H1 (cell line): ENCODE results near the gene RIOK3. TPM values are rescaled to one million over a fixed set of nuclear protein-coding genes. Genes with fewer than 3 reads are reported as not detected.
A peak's percentile ranks its signal among the peaks of the same experiment; 100 is the strongest.

ENCODE experiments used
- CTCF ChIA-PET: fragments of 300-600 bp; sonication (Branson Sonifier 250); formaldehyde crosslinking; loops from one replicate; lab custom pipeline; 2021; ENCODE audit not compliant: partially characterized antibody; lab: Charles Lee
- POLR2A ChIA-PET: fragments of 300-600 bp; sonication (Branson Sonifier 250); formaldehyde crosslinking; loops from one replicate; lab custom pipeline; 2021; ENCODE audit warnings: inconsistent platforms; ENCODE audit not compliant: partially characterized antibody; lab: Charles Lee
- DNase-seq, 2 experiments: peaks; one replicate each; pipeline versions ENCODE4 v3.0.0 to v3.0.0-alpha.2; 2010 to 2022; ENCODE audit warnings: low spot score in 2 of 2, low read depth in 1 of 2, mixed read lengths in 1 of 2
- FAIRE-seq: peaks from 2 replicates; lab custom pipeline; 2011; peaks lifted over from hg19 to GRCh38; lab: Jason Lieb, UNC
- H2AFZ ChIP-seq: 2 replicates; pipeline ENCODE4 v1.8.1; 2012; ENCODE audit warnings: low read length, inconsistent platforms
- H2AK5ac ChIP-seq: 2 replicates; pipeline ENCODE4 v1.6.1; 2013; ENCODE audit warnings: low read depth, low read length
- H2BK120ac ChIP-seq: replicated peaks from 2 replicates; pipeline ENCODE3; 2013; ENCODE audit warnings: low read depth, low read length, inconsistent platforms
- H2BK12ac ChIP-seq: 2 replicates; pipeline ENCODE4 v1.6.1; 2013; ENCODE audit warnings: low read depth, low read length
- H2BK15ac ChIP-seq: 2 replicates; pipeline ENCODE4 v1.6.1; 2013; ENCODE audit warnings: low read length
- H2BK20ac ChIP-seq: 2 replicates; pipeline ENCODE4 v1.6.1; 2013; ENCODE audit warnings: low read length
- H2BK5ac ChIP-seq: 2 replicates; pipeline ENCODE4 v1.6.1; 2013; ENCODE audit warnings: low read depth, low read length
- H3K14ac ChIP-seq: 2 replicates; pipeline ENCODE4 v1.6.1; 2013; ENCODE audit warnings: inconsistent platforms; ENCODE audit not compliant: insufficient read length
- H3K18ac ChIP-seq: 2 replicates; pipeline ENCODE4 v1.6.1; 2013; ENCODE audit warnings: low read length; ENCODE audit errors: extremely low read depth
- H3K23ac ChIP-seq: 2 replicates; pipeline ENCODE4 v1.6.1; 2013; ENCODE audit warnings: inconsistent platforms; ENCODE audit not compliant: insufficient read length
- H3K23me2 ChIP-seq: 2 replicates; pipeline ENCODE4 v1.6.1; 2013; ENCODE audit warnings: low read depth, low read length
- H3K27ac ChIP-seq: 2 replicates; pipeline ENCODE4 v1.6.1; 2011; ENCODE audit warnings: low read depth, low read length, inconsistent platforms
- H3K27me3 ChIP-seq, 4 experiments: replicated peaks in 1 of 4; 1 replicate in 1 of 4; 2 replicates in 3 of 4; pipeline versions ENCODE4 v1.6.1 to v1.8.1; 2011 to 2013; ENCODE audit warnings: low read length in 3 of 4, mild to moderate bottlenecking in 3 of 4, inconsistent platforms in 2 of 4, mixed read lengths in 2 of 4, moderate library complexity in 1 of 4; ENCODE audit not compliant: control insufficient read depth in 3 of 4, insufficient read depth in 3 of 4; ENCODE audit errors: extremely low read depth in 1 of 4
- H3K36me3 ChIP-seq, 4 experiments: 2 replicates each; pipeline versions ENCODE4 v1.6.1 to v1.8.1; 2011 to 2013; ENCODE audit warnings: mild to moderate bottlenecking in 4 of 4, low read length in 3 of 4, moderate library complexity in 2 of 4, control low read depth in 1 of 4, inconsistent platforms in 1 of 4; ENCODE audit not compliant: insufficient read depth in 4 of 4, control insufficient read depth in 2 of 4
- H3K4ac ChIP-seq: replicated peaks from 2 replicates; pipeline ENCODE3; 2013; ENCODE audit warnings: low read length, low read depth, mixed read lengths, inconsistent platforms; ENCODE audit not compliant: insufficient read length
- H3K4me1 ChIP-seq, 4 experiments: replicated peaks in 1 of 4; 1 replicate in 1 of 4; 2 replicates in 3 of 4; pipeline versions ENCODE4 v1.6.1 to v1.8.1; 2011 to 2013; ENCODE audit warnings: low read length in 3 of 4, inconsistent platforms in 2 of 4, mixed read lengths in 1 of 4; ENCODE audit not compliant: insufficient read depth in 4 of 4, control insufficient read depth in 3 of 4
- H3K4me2 ChIP-seq, 2 experiments: 2 replicates each; pipeline versions ENCODE4 v1.6.1 to v1.8.1; 2011 to 2013; ENCODE audit warnings: low read depth in 2 of 2, low read length in 2 of 2, control low read depth in 1 of 2, inconsistent platforms in 1 of 2, mild to moderate bottlenecking in 1 of 2; ENCODE audit not compliant: insufficient read depth in 1 of 2
- H3K4me3 ChIP-seq, 4 experiments: fragments of 200-600, 300-600 bp in 1 of 4; sonication (generic), shearing (Covaris generic), sonication (Bioruptor Twin) in 1 of 4; 2 replicates each; pipeline versions ENCODE4 v1.5.1 to v1.8.1; 2011 to 2016; ENCODE audit warnings: low read length in 4 of 4, low read depth in 3 of 4, control low read depth in 2 of 4, inconsistent platforms in 2 of 4, mild to moderate bottlenecking in 2 of 4, mixed read lengths in 1 of 4, moderate library complexity in 1 of 4; ENCODE audit not compliant: insufficient read depth in 2 of 4; ENCODE audit errors: extremely low read depth in 1 of 4
- H3K56ac ChIP-seq: replicated peaks from 2 replicates; pipeline ENCODE3; 2013; ENCODE audit warnings: low read depth, mild to moderate bottlenecking, mixed read lengths, low read length, inconsistent platforms; ENCODE audit not compliant: insufficient read length
- H3K79me1 ChIP-seq: 2 replicates; pipeline ENCODE4 v1.6.1; 2013; ENCODE audit warnings: low read depth, low read length, control low read depth
- H3K79me2 ChIP-seq, 2 experiments: 2 replicates each; pipeline versions ENCODE4 v1.6.1 to v1.8.1; 2012 to 2013; ENCODE audit warnings: low read length in 2 of 2, mild to moderate bottlenecking in 2 of 2, inconsistent platforms in 1 of 2; ENCODE audit not compliant: insufficient read depth in 2 of 2, control insufficient read depth in 1 of 2
- H3K9ac ChIP-seq, 4 experiments: replicated peaks in 1 of 4; 1 replicate in 1 of 4; 2 replicates in 3 of 4; pipeline versions ENCODE4 v1.6.1 to v1.8.1; 2011 to 2013; ENCODE audit warnings: low read depth in 3 of 4, low read length in 3 of 4, control low read depth in 2 of 4, mild to moderate bottlenecking in 2 of 4, moderate library complexity in 2 of 4, inconsistent platforms in 1 of 4; ENCODE audit errors: extremely low read depth in 1 of 4
- H3K9me3 ChIP-seq, 2 experiments: 2 replicates each; pipeline versions ENCODE4 v1.6.1 to v1.8.1; 2012 to 2013; ENCODE audit warnings: mild to moderate bottlenecking in 2 of 2, moderate library complexity in 2 of 2, control low read depth in 1 of 2, inconsistent platforms in 1 of 2, low read depth in 1 of 2, low read length in 1 of 2, mixed read lengths in 1 of 2; ENCODE audit not compliant: insufficient read depth in 2 of 2
- H4K20me1 ChIP-seq, 2 experiments: replicated peaks in 1 of 2; 2 replicates each; pipeline versions ENCODE3 to v1.8.1; 2011 to 2013; ENCODE audit warnings: inconsistent platforms in 2 of 2, low read length in 2 of 2, mild to moderate bottlenecking in 1 of 2; ENCODE audit not compliant: insufficient read depth in 2 of 2, control insufficient read depth in 1 of 2
- H4K5ac ChIP-seq: 2 replicates; pipeline ENCODE4 v1.6.1; 2013; ENCODE audit warnings: low read length, low read depth, mixed read lengths, inconsistent platforms; ENCODE audit not compliant: insufficient read length
- H4K8ac ChIP-seq: 2 replicates; pipeline ENCODE4 v1.8.0; 2013; ENCODE audit warnings: mild to moderate bottlenecking, moderate library complexity, low read length, inconsistent platforms; ENCODE audit not compliant: insufficient read depth; ENCODE audit errors: extremely low read depth
- H4K91ac ChIP-seq: replicated peaks from 2 replicates; pipeline ENCODE3; 2013; ENCODE audit warnings: low read length, mixed read lengths, inconsistent platforms; ENCODE audit not compliant: insufficient read length
- BCL11A ChIP-seq, 2 experiments: IDR thresholded peaks; one replicate each; pipeline ENCODE4 v1.6.1; 2011; ENCODE audit warnings: low read depth in 2 of 2, low read length in 2 of 2, mild to moderate bottlenecking in 2 of 2
- CBX5 ChIP-seq: fragments of 300-800, 300-1000 bp; sonication (generic); IDR thresholded peaks from 2 replicates; pipeline ENCODE4 v1.7.1; 2016; ENCODE audit warnings: antibody characterized with exemption, low read length, low read depth
- CBX8 ChIP-seq: fragments of 300-800, 300-1000 bp; sonication (generic); IDR thresholded peaks from 2 replicates; pipeline ENCODE4 v1.7.1; 2016; ENCODE audit warnings: low read depth, low read length, borderline replicate concordance
- EGR1 ChIP-seq: IDR thresholded peaks from 2 replicates; pipeline ENCODE4 v1.6.1; 2011; ENCODE audit warnings: low read depth, low read length, borderline replicate concordance
- KDM1A ChIP-seq: fragments of 200-600, 300-600 bp; sonication (generic); IDR thresholded peaks from 2 replicates; pipeline ENCODE4 v1.7.1; 2016; ENCODE audit warnings: mild to moderate bottlenecking, low read length, borderline replicate concordance
- KDM4A ChIP-seq: IDR thresholded peaks from one replicate; pipeline ENCODE4 v1.7.1; 2012; ENCODE audit warnings: low read depth, mild to moderate bottlenecking, moderate library complexity, low read length, inconsistent platforms; ENCODE audit not compliant: severe bottlenecking
- MAFK ChIP-seq: IDR thresholded peaks from 2 replicates; pipeline ENCODE4 v1.6.1; 2012; ENCODE audit warnings: low read depth, mild to moderate bottlenecking, improper control_type of control experiment, low read length
- POLR2A ChIP-seq, 2 experiments: IDR thresholded peaks; 1 replicate in 1 of 2; 2 replicates in 1 of 2; pipeline ENCODE4 v1.6.1; 2011; ENCODE audit warnings: low read depth in 2 of 2, low read length in 2 of 2, mild to moderate bottlenecking in 2 of 2; ENCODE audit errors: control extremely low read depth in 1 of 2
- SP2 ChIP-seq: IDR thresholded peaks from 2 replicates; pipeline ENCODE4 v1.6.1; 2012; ENCODE audit warnings: mild to moderate bottlenecking, low read length, inconsistent platforms
- SUZ12 ChIP-seq: fragments of 200-600 bp; sonication (generic); IDR thresholded peaks from 2 replicates; pipeline ENCODE4 v1.6.1; 2012; ENCODE audit warnings: mild to moderate bottlenecking, inconsistent platforms, low read length, moderate library complexity, mixed read lengths
- WGBS, 2 experiments: shearing (Covaris generic) in 1 of 2; methylation state at CpG; one replicate each; pipeline versions ENCODE4 v1.1.6 to v1.1.7; 2013 to 2015; ENCODE audit warnings: low lambda C conversion rate in 2 of 2, mixed read lengths in 2 of 2, inconsistent platforms in 1 of 2, low coverage in 1 of 2, missing lambda C conversion rate in 1 of 2; ENCODE audit not compliant: insufficient replicate concordance in 2 of 2, insufficient coverage in 1 of 2, insufficient read length in 1 of 2; ENCODE audit errors: extremely low coverage in 1 of 2, missing lambda C conversion rate in 1 of 2; 5-methylcytosine and 5-hydroxymethylcytosine counted together
- polyA plus RNA-seq, 7 experiments: library from polyadenylated mRNA; depleted of rRNA in 3 of 7; stranded (reverse) in 5 of 7; unstranded in 2 of 7; fragments of >200 nt in 5 of 7; fragments of 200-250 nt in 2 of 7; gene quantifications; 1 replicate in 5 of 7; 2 replicates in 1 of 7; 4 replicates in 1 of 7; pipeline versions ENCODE4 v1.2.1 to v1.2.3, GENCODE V29; 2011 to 2013; ENCODE audit warnings: missing spikeins in 2 of 7, mixed read lengths in 2 of 7
- total RNA-seq: library from RNA; stranded (reverse); fragmentation: NEBNext Ultra II Directional; extraction: Animal tissue kit (Norgen Biotek cat#: 25700); gene quantifications from 2 replicates; pipeline ENCODE4 v1.2.1, GENCODE V29; 2021

Gene RIOK3
- total and polyA plus RNA-seq, 2 of the 8 experiments (the other 6 are each of a cell fraction or from before 2014, with no cell fraction given), result 7.5 to 24.3 TPM

DNA sequence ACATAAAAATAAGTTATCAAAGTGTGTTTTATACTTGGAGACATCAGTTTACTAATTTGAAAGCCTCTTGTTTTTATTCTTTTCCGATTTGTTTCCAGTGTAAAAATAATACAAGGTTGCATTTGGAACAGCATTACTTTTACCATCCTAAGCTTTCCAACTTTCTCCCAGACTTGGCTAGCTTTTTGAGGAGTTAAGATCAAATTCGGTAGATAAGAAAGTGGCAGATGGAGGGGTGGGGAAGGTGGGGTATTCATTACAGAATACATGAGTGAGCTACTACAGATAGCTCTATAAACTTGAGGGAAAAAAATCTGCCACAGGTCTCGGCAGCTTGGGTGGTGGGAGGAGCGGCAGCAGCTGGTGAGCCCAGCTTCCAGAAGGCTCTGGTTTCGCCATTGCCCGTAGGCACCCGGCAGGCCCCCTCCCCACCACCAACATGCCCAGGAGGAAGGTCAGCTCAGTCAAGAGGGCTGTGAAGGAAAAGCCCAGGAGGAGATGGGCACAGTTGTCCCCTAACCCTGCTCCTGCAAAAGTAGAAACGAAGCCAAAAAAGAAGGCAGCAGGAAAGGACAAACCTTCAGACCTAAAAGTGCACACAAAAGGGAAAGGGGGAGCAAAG, 31.6 kb downstream of the RIOK3 start:
- Histone ChIP-seq H3K23me2 (no peaks in the 10 kb centered on the region), H3K4ac (no peak overlapping the region), H2BK120ac (no peak overlapping the region), H3K79me2 (no peaks in the 10 kb centered on the region), H3K36me3 (peaks cover 2 to 19% (median 5%) of the 10 kb centered on the region in 4 experiments; a peak in 5 of 8 replicates), H2AK5ac (no peak overlapping the region), H2AFZ (no peak overlapping the region; the same call in 1 of the 2 replicates), H4K91ac (no peak overlapping the region), H3K4me3 (no peak overlapping the region), H3K23ac (no peak overlapping the region), H3K79me1 (no peaks in the 10 kb centered on the region), H4K8ac (no peak overlapping the region), H3K9ac (no peak overlapping the region), H2BK15ac (0 out of 2 replicates have a peak overlapping the region, but pooled peaks have one; percentile 46), H3K4me1 (no peaks in the 10 kb centered on the region), H3K4me2 (no peak overlapping the region), H3K56ac (no peak overlapping the region), H4K5ac (no peak overlapping the region)
- POLR2A ChIA-PET, result interaction anchor here (1.0 kb wide), 1 partner anchor 11 kb away, joined by 3 read pairs; no protein-coding TSS in a partner anchor
- 74% methylated on average over 8 of the region's 8 CpGs; no CpG with 5 or more reads in 1 of the 2 experiments for WGBS, 2 experiments
- no peak for DNase-seq
- CTCF ChIA-PET, result interaction anchor here (0.6 to 2.6 kb wide), 5 partner anchors 11 to 133 kb away, joined by 3 to 14 read pairs (median 4); no protein-coding TSS in a partner anchor
- TF ChIP-seq CBX8, result no peak
- TF ChIP-seq EGR1, result no peak
- TF ChIP-seq SUZ12, result no peak
- no peak for TF ChIP-seq POLR2A (IDR thresholded peaks at IDR 0.05; ENCODE audit: control extremely low read depth in 1 of 2, low read depth in 2 of 2, low read length in 2 of 2)
- no peak for TF ChIP-seq SP2
- no peak for TF ChIP-seq CBX5
- TF ChIP-seq MAFK, result no peak
- TF ChIP-seq KDM1A, result no peak
- TF ChIP-seq KDM4A, result no peak
- TF ChIP-seq BCL11A (IDR thresholded peaks at IDR 0.05; ENCODE audit: low read depth in 2 of 2, low read length in 2 of 2), result no peak
- TF ChIP-seq, all 59 proteins: peak for 0
- Histone ChIP-seq H4K20me1 (no peaks in the 10 kb centered on the region), H2BK20ac (no peak overlapping the region), H2BK12ac (no peak overlapping the region), H3K18ac (peak overlapping the region; percentile 60), H2BK5ac (no peak overlapping the region), H3K27me3 (no peaks in the 10 kb centered on the region), H3K14ac (no peak overlapping the region), H3K27ac (no peak overlapping the region), H3K9me3 (no peaks in the 10 kb centered on the region)
- FAIRE-seq, result no peak
